HCEC 1CT (cell line): Measurements from ENCODE around the gene SEMA5A.

Experiments
- DNase-seq: peaks from one replicate; pipeline ENCODE4 v3.0.0-alpha.2; 2017

The SEMA5A gene

GRCh38 chr5:9473624-9474023 is 72.3 kb downstream of the SEMA5A start:
- peak; percentile 62 for DNase-seq

GRCh38 chr5:9470410-9470809 is 75.5 kb downstream of the SEMA5A start:
- DNase-seq = no peak

GRCh38 chr5:9468060-9468388 is 77.9 kb downstream of the SEMA5A start:
- DNase-seq = peak; percentile 93

- no peak for DNase-seq
Observed at GRCh38 chr5:9467199-9468059, 78.4 kb downstream of the SEMA5A start.

- DNase-seq = no peak
Observed at GRCh38 chr5:9466697-9467096, 79.2 kb downstream of the SEMA5A start.

GRCh38 chr5:9464478-9464877 is 81.4 kb downstream of the SEMA5A start:
- no peak for DNase-seq

DNA sequence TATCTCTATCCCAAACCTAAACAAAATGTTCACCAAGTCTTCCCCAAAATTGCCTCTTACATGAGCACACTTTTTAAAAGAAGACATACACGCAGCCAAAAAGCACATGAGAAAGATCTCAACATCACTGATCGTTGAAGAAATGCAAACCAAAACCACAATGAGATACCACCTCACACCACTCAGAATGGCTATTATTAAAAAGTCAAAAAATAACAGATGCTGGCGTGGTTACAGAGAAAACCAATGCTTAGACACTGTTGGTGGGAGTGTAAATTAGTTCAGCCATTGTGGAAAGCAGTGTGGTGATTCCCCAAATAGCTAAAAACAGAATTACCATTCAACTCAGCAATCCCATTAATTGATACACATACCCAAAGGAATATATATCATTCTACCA is 83.8 kb downstream of the SEMA5A start:
- DNase-seq = no peak

- DNase-seq = no peak
Observed at GRCh38 chr5:9460885-9461645, 84.8 kb downstream of the SEMA5A start.

GRCh38 chr5:9456435-9457042 is 89.3 kb downstream of the SEMA5A start:
- DNase-seq = peak; percentile 76

- DNase-seq = no peak
Observed at GRCh38 chr5:9455826-9456434, 89.9 kb downstream of the SEMA5A start.

- no peak for DNase-seq
Observed at GRCh38 chr5:9454491-9454890, 91.4 kb downstream of the SEMA5A start.

DNA sequence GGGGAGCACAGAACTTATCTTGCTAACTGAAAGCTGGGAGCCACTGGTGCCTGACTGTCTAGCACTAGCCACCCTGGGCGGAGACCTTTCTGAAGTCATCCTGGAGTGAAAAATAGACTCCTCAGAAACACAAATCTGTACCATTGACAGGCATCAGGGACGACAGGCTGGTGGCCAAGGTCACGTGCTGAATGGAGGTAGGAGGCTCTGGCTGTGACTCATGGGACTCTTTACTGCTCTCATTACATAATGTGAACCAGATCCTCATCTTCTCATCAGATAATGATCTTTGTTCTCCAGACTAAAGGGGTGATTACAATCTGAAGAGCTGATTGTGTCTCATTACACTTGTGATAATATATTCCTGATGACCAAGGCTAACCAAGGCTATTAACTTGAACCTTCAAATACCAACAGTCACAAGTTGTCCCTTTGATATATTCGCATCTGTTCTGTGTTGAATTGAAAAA is 91.8 kb downstream of the SEMA5A start:
- DNase-seq = no peak

GRCh38 chr5:9453480-9454011 is 92.3 kb downstream of the SEMA5A start:
- DNase-seq = no peak

GRCh38 chr5:9452181-9452580 is 93.7 kb downstream of the SEMA5A start:
- DNase-seq = no peak

DNA sequence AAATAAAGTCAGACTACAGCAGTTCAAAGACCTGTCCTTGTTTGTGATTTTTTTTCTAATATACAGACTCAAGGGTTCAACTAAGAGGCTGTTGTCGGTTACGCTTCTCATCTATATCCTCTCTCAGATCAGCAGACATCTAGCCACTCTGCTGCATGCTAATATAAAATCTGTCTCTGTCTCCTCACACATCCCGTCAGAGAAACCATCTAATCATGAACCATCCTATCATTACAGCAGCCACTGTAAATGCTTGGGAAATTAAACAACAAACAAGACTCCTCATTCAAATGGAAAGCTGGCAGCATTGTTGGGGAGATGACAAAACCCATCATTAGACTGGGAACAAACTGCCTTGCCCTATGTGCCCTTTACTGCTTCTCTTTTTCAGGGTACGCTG is 94.8 kb downstream of the SEMA5A start:
- no peak for DNase-seq

GRCh38 chr5:9447691-9448090 is 98.2 kb downstream of the SEMA5A start:
- DNase-seq = peak; percentile 67

GRCh38 chr5:9445826-9446388 is 100.0 kb downstream of the SEMA5A start:
- peak; percentile 33 for DNase-seq

- DNase-seq = no peak
Observed at GRCh38 chr5:9444346-9444745, 101.5 kb downstream of the SEMA5A start.

GRCh38 chr5:9441610-9442009 is 104.3 kb downstream of the SEMA5A start:
- DNase-seq = peak; percentile 36

DNA sequence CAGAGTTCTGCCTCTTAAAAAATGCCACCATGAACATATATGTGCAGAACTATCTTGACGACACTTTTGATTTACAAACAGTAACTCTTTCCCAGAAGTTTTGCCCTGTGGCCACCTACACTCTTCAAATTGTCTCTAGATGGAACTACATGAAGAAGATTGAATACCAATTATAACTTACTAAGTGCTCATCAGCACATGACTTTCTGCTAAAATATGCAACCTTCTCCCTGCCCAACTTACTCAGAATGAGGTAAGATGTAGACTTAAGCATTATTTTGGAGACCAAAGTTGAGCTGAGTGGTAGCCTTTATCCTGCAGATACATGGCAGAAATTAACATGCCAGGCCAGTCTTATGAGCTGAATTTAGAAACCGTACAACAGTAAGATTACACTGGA is 105.4 kb downstream of the SEMA5A start:
- DNase-seq = peak; percentile 86

GRCh38 chr5:9439531-9440292 is 106.2 kb downstream of the SEMA5A start:
- DNase-seq = peak; percentile 44
